ENCODE data around the gene CHRNE.
"Not testable (repeated sequence)": the region's sequence is repeated elsewhere in the genome, so short reads cannot be mapped to it uniquely, and the experiment has no call there.

CHRNE gene

GRCh38 chr17:4887581-4887980, 15.3 kb downstream of the CHRNE start:
- DNase-seq (ENCODE audit: low read depth in 2 of 2) = no peak

DNA sequence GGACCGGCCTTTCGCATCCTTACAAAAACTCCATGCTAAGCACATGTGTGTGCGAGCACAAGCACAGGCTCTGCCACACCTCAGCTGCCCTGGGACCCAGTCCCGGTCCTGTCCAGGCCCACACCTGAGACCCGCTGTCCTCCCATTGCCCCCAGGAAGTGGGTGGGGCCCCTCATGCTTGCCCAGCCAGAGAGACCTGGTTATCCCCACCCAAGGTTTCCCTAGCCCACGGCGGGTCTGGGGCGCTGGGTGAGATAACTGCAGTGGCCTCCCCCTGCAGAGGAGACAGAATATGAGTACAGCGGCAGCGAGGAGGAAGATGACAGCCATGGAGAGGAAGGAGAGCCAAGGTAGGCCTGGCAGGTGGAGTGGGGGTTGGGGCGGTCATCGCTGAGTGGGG, 16.1 kb downstream of the CHRNE start:
- DNase-seq (ENCODE audit: low read depth in 2 of 2) = no peak

- DNase-seq (ENCODE audit: low read depth in 2 of 2) = no peak
Observed at GRCh38 chr17:4884489-4884888, 18.4 kb downstream of the CHRNE start.

DNA sequence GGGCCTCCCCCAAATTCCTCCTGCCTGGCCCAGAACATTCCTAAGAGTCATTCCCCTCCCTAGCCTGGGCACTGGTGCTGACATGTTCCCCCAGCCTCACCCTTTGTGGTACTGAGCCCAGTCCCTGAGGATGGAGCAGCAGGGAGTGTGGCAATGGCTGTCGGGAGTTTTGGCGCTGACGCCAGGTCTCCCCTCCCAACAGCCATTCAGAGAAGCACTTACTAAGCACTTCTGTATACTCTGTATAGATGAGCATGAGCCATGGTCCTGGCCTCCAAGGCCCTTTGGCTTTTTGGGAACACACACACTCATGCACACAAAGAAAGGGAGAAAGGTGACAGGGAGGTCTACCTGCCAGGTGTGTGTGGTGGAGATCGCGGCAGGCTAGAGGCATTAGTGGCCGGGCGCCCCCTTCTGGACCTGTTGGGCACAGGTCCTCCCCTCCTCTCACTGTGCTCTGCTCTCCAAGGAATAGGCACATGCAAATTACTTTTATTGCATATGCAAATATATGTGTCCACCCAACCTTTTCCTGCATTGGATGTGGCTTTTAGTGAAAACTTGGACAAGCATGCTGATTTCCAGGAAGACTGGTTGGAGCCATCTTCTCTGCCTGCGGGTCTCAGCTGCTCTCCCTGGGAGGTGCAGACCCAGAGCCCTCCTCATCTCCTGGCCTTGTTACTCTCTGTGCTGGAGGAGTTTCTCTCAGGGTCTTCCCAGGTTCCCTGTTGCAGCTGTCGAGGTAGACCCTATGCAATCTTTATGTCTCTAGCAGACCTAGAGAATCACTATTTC, 20.9 kb downstream of the CHRNE start:
- DNase-seq (ENCODE audit: low read depth in 2 of 2) = no peak

DNA sequence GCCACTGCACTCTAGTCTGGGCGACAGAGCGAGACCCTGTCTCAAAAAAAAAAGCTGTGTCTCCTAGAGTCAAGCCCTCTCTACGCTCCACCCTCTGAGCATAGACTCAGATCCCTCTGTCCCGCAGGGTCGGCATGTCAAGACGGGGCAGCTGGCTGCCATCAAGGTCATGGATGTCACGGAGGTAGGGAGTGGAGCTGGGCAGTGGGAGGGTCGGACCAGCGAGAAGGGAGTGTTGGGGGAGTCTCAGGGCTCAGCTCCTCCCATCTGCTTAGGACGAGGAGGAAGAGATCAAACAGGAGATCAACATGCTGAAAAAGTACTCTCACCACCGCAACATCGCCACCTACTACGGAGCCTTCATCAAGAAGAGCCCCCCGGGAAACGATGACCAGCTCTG, 22.0 kb downstream of the CHRNE start:
- no peak for DNase-seq (ENCODE audit: low read depth in 2 of 2)

GRCh38 chr17:4879601-4880000, 23.3 kb downstream of the CHRNE start:
- no peak for DNase-seq (ENCODE audit: low read depth in 2 of 2)

- no peak for DNase-seq (ENCODE audit: low read depth in 2 of 2)
Observed at GRCh38 chr17:4877089-4877488, 25.8 kb downstream of the CHRNE start.

GRCh38 chr17:4872786-4873185, 30.1 kb downstream of the CHRNE start:
- DNase-seq (ENCODE audit: low read depth in 2 of 2) = no peak

GRCh38 chr17:4870855-4871254, 32.0 kb downstream of the CHRNE start:
- DNase-seq (ENCODE audit: low read depth in 2 of 2) = no peak

DNA sequence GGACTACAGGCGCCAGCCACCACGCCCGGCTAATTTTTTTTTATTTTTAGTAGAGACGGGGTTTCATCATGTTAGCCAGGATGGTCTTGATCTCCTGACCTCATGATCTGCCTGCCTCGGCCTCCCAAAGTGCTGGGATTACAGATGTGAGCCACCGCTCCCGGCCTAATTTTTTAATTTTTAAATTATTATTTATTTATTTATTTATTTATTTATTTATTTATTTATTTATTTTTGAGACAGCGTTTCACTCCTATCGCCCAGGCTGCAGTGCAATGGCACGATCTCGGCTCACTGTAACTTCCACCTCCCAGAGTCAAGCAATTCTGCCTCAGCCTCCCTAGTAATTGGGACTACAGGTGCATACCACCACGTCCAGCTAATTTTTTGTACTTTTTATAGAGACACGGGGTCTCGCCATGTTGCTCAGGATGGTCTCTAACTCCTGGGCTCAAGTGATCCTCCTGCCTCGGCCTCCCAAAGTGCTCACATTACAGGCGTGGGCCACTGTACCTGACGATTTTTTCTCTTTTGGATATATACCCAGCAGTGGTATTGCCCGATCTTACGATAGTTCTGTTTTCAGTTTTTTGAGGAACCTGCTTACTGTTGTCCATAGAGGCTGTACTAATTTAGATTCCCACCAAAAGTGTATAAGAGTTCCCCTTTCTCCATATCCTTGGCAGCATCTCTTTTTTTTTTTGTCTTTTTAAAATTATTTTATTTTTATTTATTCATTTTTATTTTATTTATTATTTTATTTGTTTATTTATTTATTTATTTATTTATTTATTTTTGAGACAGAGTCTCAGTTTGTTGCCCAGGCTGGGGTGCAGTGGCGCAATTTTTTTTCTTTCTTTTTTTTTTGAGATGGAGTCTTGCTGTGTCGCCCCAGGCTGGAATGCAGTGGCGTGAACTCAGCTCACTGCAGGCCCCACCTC, 33.6 kb downstream of the CHRNE start:
- DNase-seq (ENCODE audit: low read depth in 2 of 2) = not testable (repeated sequence)

- not testable (repeated sequence) for DNase-seq (ENCODE audit: low read depth in 2 of 2)
Observed at GRCh38 chr17:4867535-4867934, 35.4 kb downstream of the CHRNE start.

GRCh38 chr17:4863321-4863720, 39.6 kb downstream of the CHRNE start:
- no peak for DNase-seq (ENCODE audit: low read depth in 2 of 2)

DNA sequence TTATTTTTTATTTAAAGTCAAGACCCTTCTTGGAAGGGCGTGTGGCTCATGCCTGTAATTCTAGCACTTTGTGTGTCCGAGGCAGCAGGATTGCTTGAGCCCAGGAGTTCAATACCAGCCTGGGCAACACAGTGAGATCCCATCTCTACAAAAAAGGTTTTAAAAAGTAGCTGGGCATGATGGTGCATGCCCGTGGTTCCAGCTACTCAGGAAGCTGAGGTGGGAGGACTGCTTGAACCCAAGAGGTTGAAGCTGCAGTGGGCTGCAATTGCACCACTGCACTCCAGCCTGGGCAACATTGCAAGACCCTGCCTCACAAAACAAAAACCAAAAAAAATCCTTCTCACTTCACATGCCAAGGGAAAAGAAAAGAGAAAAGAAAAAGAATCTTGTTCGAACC, 40.2 kb downstream of the CHRNE start:
- DNase-seq (ENCODE audit: low read depth in 2 of 2) = no peak

DNA sequence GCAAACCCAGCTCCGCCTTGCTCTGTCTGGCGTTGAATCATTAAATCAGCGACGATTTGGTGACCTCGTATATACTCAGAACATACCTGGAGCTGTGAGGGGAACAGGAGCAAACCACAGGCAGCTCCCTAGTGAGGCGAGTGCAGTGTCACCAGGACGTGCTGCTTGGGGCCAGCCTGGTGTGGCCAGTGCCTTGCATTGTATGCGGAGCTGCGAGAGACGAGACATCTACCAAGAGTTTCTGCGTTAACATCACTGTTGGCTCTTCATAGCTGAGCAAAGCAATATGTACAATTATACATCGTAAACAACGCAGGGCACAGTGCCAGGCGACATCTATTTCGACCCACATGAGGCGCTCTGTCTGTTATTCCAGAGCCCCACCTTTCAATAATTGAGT, 41.8 kb downstream of the CHRNE start:
- no peak for DNase-seq (ENCODE audit: low read depth in 2 of 2)

DNA sequence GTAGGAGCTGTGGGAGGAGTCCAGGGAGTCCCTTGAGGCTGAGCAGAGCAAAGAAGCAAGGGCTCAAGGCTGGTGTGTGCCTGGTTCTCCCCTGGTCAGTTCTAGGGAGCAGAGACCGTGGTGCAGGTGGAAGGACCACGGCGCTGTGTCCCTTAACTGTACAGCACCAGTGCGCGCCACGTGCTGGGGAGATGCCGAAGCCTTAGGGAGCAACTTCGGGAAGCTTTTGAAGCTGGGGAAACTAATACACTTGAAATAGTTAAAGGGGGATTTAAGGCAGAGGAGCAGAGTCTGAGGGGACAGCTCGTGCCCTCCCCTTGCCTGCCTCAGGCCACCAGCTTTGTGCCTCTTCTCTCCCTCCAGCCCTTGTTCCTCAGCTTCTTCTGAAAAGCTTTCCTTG, 42.2 kb downstream of the CHRNE start:
- no peak for DNase-seq (ENCODE audit: low read depth in 2 of 2)

GRCh38 chr17:4859816-4860625, 42.9 kb downstream of the CHRNE start:
- DNase-seq (ENCODE audit: low read depth in 2 of 2) = no peak

- no peak for DNase-seq (ENCODE audit: low read depth in 2 of 2)
Observed at GRCh38 chr17:4858882-4859260, 44.0 kb downstream of the CHRNE start.

DNA sequence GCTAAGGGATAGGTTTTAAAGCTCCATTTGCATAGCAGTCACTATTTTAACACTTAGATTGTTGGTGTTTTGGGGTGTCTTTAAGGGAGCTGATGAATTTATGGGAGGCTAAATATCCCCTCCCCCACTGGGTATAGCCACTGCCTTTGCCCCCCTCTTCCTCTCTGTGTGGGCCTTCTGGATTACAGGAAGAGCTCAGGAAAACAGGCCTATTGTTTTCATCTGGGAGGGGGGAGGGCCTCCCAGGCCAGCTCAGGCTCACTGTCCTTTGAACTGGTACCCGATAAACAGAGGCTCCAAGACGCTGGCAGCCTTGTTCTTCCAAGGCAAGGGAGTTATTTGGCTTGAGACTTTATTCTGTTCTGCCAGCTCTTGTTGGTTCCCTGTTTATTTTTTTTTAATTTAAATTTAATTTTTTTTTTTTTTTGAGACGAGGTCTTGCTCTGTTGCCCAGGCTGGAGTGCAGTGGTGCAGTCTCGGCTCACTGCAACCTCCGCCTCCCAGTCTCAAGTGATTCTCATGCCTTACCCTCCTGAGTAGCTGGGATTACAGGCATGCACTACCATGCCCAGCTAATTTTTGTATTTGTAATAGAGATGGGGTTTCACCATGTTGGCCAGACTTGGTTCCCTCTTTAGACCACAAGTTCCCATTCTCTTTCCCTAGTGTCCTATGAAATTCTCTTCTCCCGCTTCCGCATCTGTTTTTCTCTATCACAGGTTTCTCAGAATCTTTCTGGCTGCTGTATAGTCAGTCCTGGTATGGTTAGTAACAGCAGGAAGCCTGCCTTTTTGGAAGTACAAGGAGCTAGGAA, 44.6 kb downstream of the CHRNE start:
- DNase-seq (ENCODE audit: low read depth in 2 of 2) = no peak

- DNase-seq (ENCODE audit: low read depth in 2 of 2) = not testable (repeated sequence)
Observed at GRCh38 chr17:4857347-4857746, 45.6 kb downstream of the CHRNE start.

DNA sequence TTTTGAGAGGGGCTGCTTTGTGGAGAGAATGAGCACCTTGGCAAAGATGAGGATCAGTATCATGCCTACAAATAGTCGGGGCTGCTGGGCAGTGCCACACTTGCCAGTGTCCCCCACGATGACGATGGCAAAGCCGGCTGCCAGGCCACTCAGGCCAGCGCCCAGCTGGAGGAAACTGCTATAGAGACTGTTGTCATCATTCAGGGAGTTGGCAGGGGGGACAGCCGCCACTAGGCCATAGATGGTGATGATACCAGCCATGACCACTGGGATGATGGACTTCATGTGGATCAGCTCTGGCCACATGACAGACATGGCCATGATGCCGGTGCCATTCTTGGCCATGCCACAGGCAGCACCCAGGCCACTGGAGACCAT, 46.0 kb downstream of the CHRNE start:
- no peak for DNase-seq (ENCODE audit: low read depth in 2 of 2)

DNA sequence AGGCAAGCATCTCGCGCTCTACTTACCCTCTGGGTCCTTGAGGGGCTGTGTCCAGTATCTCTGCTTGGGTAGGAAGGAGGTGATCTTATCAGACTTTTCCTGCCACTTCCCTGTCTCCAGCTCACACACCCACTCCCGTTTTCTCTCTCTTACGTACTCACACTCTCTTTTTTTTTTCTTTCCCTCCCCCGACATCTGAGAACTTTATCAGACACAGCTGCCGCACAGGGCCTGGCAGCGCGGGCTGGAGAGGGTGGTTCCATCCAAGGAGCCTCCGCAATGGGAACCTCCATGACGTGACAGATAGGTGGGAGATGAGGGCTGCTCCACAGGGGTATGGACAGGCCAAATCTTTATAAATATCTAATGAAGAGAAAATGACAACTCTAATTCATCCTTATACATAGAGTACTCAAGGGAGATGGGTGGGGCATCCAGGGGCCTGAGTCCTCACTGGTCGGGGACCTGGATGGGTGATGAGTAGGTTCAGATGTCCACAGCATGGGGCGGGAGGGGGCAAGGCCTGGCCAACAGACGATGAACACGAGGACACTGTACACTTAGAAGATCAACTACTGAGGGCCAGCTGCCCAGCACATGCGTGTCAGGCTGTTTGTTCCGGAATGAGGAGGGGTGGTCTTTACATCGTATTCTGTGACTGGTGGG, 46.5 kb downstream of the CHRNE start:
- no peak for DNase-seq (ENCODE audit: low read depth in 2 of 2)
